ENCODE measurements around the gene PRDX6. TPM values are rescaled to one million over a fixed set of nuclear protein-coding genes. Genes with fewer than 3 reads are reported as not detected.
"Not testable (repeated sequence)": the region's sequence is repeated elsewhere in the genome, so short reads cannot be mapped to it uniquely, and the experiment has no call there.

PRDX6 gene
- total and polyA plus RNA-seq, 7 donors = 369 to 592 (median 529) TPM

GRCh38 chr1:173507847-173508209, 30.7 kb downstream of the PRDX6 start:
- Histone ChIP-seq H3K27ac (no peak overlapping the region), H3K36me3 (ENCODE audit: insufficient read depth in 1 of 2, low read depth in 1 of 2) (no peaks in the 10 kb centered on the region), H3K4me1 (no peaks in the 10 kb centered on the region), H3K9me3 (no peaks in the 10 kb centered on the region), H3K27me3 (ENCODE audit: insufficient read depth in 3 of 3, low read length in 2 of 3) (no peaks in the 10 kb centered on the region), H3K4me3 (no peak overlapping the region)
- ATAC-seq (no peak), DNase-seq (no peak)
- WGBS, 3 donors = 66 to 80% (median 67%) methylated on average over 3 of the region's 3 CpGs
- intact Hi-C loops (cut with DNase I) = no loop called here
- no peak for TF ChIP-seq CTCF (IDR thresholded peaks at IDR 0.05)

- no peak for DNase-seq
- no peak for TF ChIP-seq CTCF (IDR thresholded peaks at IDR 0.05)
Measured at GRCh38 chr1:173508541-173508940, 31.4 kb downstream of the PRDX6 start.

GRCh38 chr1:173509797-173510196, 32.7 kb downstream of the PRDX6 start:
- H3K9me3 ChIP-seq = peaks cover 3% of the 10 kb centered on the region
- ATAC-seq = no peak
- no peak overlapping the region for H3K27ac ChIP-seq
- TF ChIP-seq CTCF (IDR thresholded peaks at IDR 0.05) = no peak
- intact Hi-C loops (cut with DNase I) = no loop called here
- H3K36me3 ChIP-seq (ENCODE audit: insufficient read depth in 1 of 2, low read depth in 1 of 2) = no peaks in the 10 kb centered on the region
- no peaks in the 10 kb centered on the region for H3K4me1 ChIP-seq
- 43 to 54% (median 53%) methylated on average over 1 of the region's 1 CpG for WGBS, 3 donors
- H3K4me3 ChIP-seq = no peak overlapping the region
- no peak for DNase-seq
- no peaks in the 10 kb centered on the region for H3K27me3 ChIP-seq (ENCODE audit: insufficient read depth in 3 of 3, low read length in 2 of 3)

More at GRCh38 chr1:173508541-173508940, 31.4 kb downstream of the PRDX6 start:
- Histone ChIP-seq H3K9me3 (peaks cover 2% of the 10 kb centered on the region), H3K27me3 (ENCODE audit: insufficient read depth in 3 of 3, low read length in 2 of 3) (no peaks in the 10 kb centered on the region), H3K4me3 (no peak overlapping the region), H3K4me1 (no peaks in the 10 kb centered on the region), H3K27ac (no peak overlapping the region), H3K36me3 (ENCODE audit: insufficient read depth in 1 of 2, low read depth in 1 of 2) (no peaks in the 10 kb centered on the region)
- intact Hi-C loops (cut with DNase I) = no loop called here
- no peak for ATAC-seq
- WGBS, 3 donors = 80 to 89% (median 85%) methylated on average over 2 of the region's 2 CpGs

GRCh38 chr1:173514503-173514902, 37.4 kb downstream of the PRDX6 start:
- intact Hi-C loops (cut with DNase I); H3K4me3 ChIP-seq; H3K4me1 ChIP-seq; H3K27ac ChIP-seq; H3K36me3 ChIP-seq (ENCODE audit: insufficient read depth in 1 of 2, low read depth in 1 of 2); ATAC-seq; H3K27me3 ChIP-seq (ENCODE audit: insufficient read depth in 3 of 3, low read length in 2 of 3); DNase-seq; H3K9me3 ChIP-seq: not testable (repeated sequence)
- WGBS, 3 donors = 97 to 100% (median 98%) methylated on average over 1 of the region's 1 CpG

- no peaks in the 10 kb centered on the region for H3K36me3 ChIP-seq (ENCODE audit: insufficient read depth in 1 of 2, low read depth in 1 of 2)
- H3K27me3 ChIP-seq (ENCODE audit: insufficient read depth in 3 of 3, low read length in 2 of 3) = no peaks in the 10 kb centered on the region
- TF ChIP-seq CTCF (IDR thresholded peaks at IDR 0.05) = no peak
- H3K4me1 ChIP-seq = no peaks in the 10 kb centered on the region
- WGBS, 3 donors = 60 to 75% (median 70%) methylated on average over 2 of the region's 2 CpGs
- no peaks in the 10 kb centered on the region for H3K9me3 ChIP-seq
- DNase-seq (no peak), ATAC-seq (no peak)
- H3K27ac ChIP-seq = no peak overlapping the region
- intact Hi-C loops (cut with DNase I) = no loop called here
- no peak overlapping the region for H3K4me3 ChIP-seq
Measured at GRCh38 chr1:173520799-173521198, 43.7 kb downstream of the PRDX6 start.

All from psoas muscle (tissue), 8 donors.